ENCODE data around the gene ZDBF2.

DNA sequence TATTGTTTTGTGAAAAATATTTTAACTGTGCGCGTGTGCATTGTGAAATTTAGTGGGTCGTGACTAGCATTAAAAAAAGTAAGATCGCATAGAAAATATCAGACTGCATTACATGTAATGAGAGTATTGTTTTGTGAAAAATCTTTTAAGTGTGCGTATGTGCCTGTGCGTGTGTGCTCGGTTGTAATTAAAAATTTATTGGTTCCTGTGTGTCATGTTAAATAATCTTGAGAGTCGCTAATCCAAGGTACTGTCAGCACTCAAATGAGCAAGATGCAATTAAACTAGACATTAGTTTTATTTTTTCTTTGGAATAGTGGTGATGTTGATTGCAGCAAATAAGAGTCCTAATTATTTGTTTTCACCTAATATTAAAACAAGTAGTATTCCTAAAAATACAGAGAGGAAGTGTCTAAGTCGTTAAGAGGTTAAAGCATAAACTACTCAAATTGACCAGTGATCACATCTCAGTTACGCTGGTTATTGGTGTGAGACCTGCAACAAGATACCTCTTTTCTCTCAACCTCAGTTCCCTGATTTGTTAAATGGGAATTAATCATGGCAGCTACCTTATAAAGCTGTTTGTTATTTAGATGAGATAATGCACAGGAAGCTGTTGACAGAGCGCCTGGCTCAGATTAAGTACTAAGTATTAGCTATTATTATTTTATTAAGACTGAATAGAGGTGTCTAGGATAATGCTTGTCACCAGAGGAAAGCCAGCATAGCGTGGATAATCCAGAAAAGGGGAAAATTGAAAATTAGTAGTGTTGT is 1.9 kb downstream of the ZDBF2 start:
- TF ChIP-seq, protein P1, sequence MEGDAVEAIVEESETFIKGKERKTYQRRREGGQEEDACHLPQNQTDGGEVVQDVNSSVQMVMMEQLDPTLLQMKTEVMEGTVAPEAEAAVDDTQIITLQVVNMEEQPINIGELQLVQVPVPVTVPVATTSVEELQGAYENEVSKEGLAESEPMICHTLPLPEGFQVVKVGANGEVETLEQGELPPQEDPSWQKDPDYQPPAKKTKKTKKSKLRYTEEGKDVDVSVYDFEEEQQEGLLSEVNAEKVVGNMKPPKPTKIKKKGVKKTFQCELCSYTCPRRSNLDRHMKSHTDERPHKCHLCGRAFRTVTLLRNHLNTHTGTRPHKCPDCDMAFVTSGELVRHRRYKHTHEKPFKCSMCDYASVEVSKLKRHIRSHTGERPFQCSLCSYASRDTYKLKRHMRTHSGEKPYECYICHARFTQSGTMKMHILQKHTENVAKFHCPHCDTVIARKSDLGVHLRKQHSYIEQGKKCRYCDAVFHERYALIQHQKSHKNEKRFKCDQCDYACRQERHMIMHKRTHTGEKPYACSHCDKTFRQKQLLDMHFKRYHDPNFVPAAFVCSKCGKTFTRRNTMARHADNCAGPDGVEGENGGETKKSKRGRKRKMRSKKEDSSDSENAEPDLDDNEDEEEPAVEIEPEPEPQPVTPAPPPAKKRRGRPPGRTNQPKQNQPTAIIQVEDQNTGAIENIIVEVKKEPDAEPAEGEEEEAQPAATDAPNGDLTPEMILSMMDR (IDR thresholded peaks at IDR 0.05), result no peak
- no peak for TF ChIP-seq POLR2A (IDR thresholded peaks at IDR 0.05)

Data from body of pancreas (tissue), 4 donors.